SU-DHL-6 (cell line): ENCODE results near the gene CBS.

Experiments
- H2AFZ ChIP-seq: fragments of 200-600 bp; sonication (generic); 2 replicates; pipeline ENCODE4 v1.6.1; 2014; ENCODE audit warnings: low read depth, mild to moderate bottlenecking, moderate library complexity, mixed read lengths, antibody characterized with exemption, low read length; ENCODE audit not compliant: severe bottlenecking
- H3F3A ChIP-seq: fragments of 200-600 bp; shearing (Covaris generic); 2 replicates; pipeline ENCODE4 v1.6.0; 2016; ENCODE audit warnings: antibody characterized with exemption, mild to moderate bottlenecking; ENCODE audit not compliant: insufficient read depth
- H3K27ac ChIP-seq: fragments of 200-600 bp; sonication (generic); 2 replicates; pipeline ENCODE4 v1.5.1; 2016; ENCODE audit warnings: low read depth, mild to moderate bottlenecking, low read length, moderate library complexity, mixed read lengths
- H3K27me3 ChIP-seq: fragments of 200-600 bp; sonication (generic), shearing (Covaris generic); 2 replicates; pipeline ENCODE4 v1.6.0; 2014; ENCODE audit warnings: mild to moderate bottlenecking, low read length
- H3K36me3 ChIP-seq: fragments of 200-600 bp; sonication (generic); 2 replicates; pipeline ENCODE4 v1.6.1; 2014; ENCODE audit warnings: mild to moderate bottlenecking, low read length, mixed read lengths
- H3K4me2 ChIP-seq: fragments of 300-600, 200-600 bp; shearing (Covaris generic), sonication (generic); 2 replicates; pipeline ENCODE4 v1.6.0; 2014; ENCODE audit warnings: low read length, low read depth, mild to moderate bottlenecking; ENCODE audit not compliant: poor library complexity, severe bottlenecking
- H3K4me3 ChIP-seq: fragments of 200-600 bp; sonication (generic); 2 replicates; pipeline ENCODE4 v1.5.1; 2014; ENCODE audit warnings: antibody characterized with exemption, low read length, mild to moderate bottlenecking, mixed read lengths; ENCODE audit not compliant: insufficient read depth, poor library complexity, severe bottlenecking
- H3K79me2 ChIP-seq: fragments of 200-600 bp; sonication (generic); 2 replicates; pipeline ENCODE4 v1.6.1; 2014; ENCODE audit warnings: mild to moderate bottlenecking, low read length, moderate library complexity; ENCODE audit not compliant: insufficient read depth
- H3K9ac ChIP-seq: fragments of 200-600 bp; sonication (generic); 2 replicates; pipeline ENCODE4 v1.7.0; 2014; ENCODE audit warnings: mild to moderate bottlenecking, low read length
- H3K9me2 ChIP-seq: fragments of 200-600 bp; sonication (generic); replicated peaks from 2 replicates; pipeline ENCODE4 v1.6.1; 2014; ENCODE audit warnings: low read length; ENCODE audit not compliant: insufficient read depth
- H3K9me3 ChIP-seq: fragments of 200-600 bp; sonication (generic); 2 replicates; pipeline ENCODE4 v1.6.1; 2014; ENCODE audit warnings: low read length, mixed read lengths; ENCODE audit not compliant: insufficient read depth
- H4K20me1 ChIP-seq: fragments of 200-600 bp; sonication (generic); 2 replicates; pipeline ENCODE4 v1.6.1; 2014; ENCODE audit warnings: low read depth, mild to moderate bottlenecking, antibody characterized with exemption, low read length, moderate library complexity, mixed read lengths
- CTCF ChIP-seq: fragments of 200-600 bp; sonication (generic); IDR thresholded peaks from one replicate; pipeline ENCODE4 v1.5.1; 2017; ENCODE audit warnings: antibody characterized with exemption, mild to moderate bottlenecking, low read length, moderate library complexity; ENCODE audit not compliant: insufficient read depth, poor library complexity, severe bottlenecking
- EZH2phosphoT487 ChIP-seq: fragments of 200-600 bp; sonication (generic), shearing (Covaris generic); conservative IDR thresholded peaks from 2 replicates; pipeline ENCODE4 v1.6.1; 2018; ENCODE audit warnings: mild to moderate bottlenecking, antibody characterized with exemption, low read length, moderate library complexity, mixed read lengths

The CBS gene

GRCh38 chr21:43025636-43026180 lies 49.9 kb downstream of the CBS start:
- no peaks in the 10 kb centered on the region for H3K27me3 ChIP-seq
- no peak overlapping the region for H3K4me2 ChIP-seq
- no peak overlapping the region for H3K4me3 ChIP-seq
- H3K36me3 ChIP-seq = no peaks in the 10 kb centered on the region
- H3F3A ChIP-seq = no peaks in the 10 kb centered on the region
- TF ChIP-seq CTCF = no peak
- TF ChIP-seq EZH2phosphoT487 = no peak
- no peaks in the 10 kb centered on the region for H3K79me2 ChIP-seq
- H3K9me3 ChIP-seq = no peaks in the 10 kb centered on the region
- H4K20me1 ChIP-seq = no peaks in the 10 kb centered on the region
- H3K9me2 ChIP-seq = no peaks in the 10 kb centered on the region
- H3K9ac ChIP-seq = no peak overlapping the region
- H3K27ac ChIP-seq = no peak overlapping the region
- H2AFZ ChIP-seq = no peak overlapping the region

DNA sequence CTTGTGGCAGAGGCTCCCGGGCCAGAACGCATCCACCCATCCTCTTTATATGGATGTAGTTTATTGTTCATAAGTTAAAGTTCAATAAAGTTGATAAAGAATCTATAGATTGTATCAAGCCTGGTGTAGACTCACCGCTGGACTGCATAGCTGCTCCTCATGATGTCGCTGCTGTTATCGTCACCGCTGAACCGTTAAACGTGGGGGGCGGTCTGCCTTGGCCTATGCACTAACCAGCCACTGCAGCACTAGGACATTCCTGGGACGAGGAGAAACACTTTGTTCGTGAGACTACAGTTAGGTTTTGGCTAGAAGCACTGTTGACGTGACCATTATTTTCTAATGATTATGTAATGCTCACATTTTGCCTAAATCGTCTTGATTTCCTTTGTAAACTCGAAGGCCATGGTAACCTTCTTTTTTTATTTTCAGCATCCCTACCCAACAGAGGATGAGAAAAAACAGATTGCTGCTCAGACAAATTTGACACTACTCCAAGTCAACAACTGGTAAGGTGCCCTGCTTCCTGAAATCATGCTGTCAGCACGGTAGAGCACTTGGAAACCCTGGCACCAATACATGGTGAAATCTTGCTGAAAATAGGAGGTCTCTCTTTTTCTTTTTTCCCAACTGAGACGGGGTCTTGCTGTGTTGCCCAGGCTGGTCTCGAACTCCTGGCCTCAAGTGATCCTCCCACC lies 51.0 kb downstream of the CBS start:
- Histone ChIP-seq H3K27me3 (no peaks in the 10 kb centered on the region), H3K4me2 (no peak overlapping the region), H3K4me3 (no peak overlapping the region), H4K20me1 (no peaks in the 10 kb centered on the region), H3K9ac (no peak overlapping the region), H2AFZ (no peak overlapping the region), H3K9me3 (no peaks in the 10 kb centered on the region), H3K9me2 (no peaks in the 10 kb centered on the region), H3F3A (no peaks in the 10 kb centered on the region), H3K27ac (no peak overlapping the region), H3K36me3 (no peaks in the 10 kb centered on the region), H3K79me2 (no peaks in the 10 kb centered on the region)
- TF ChIP-seq EZH2phosphoT487 = no peak
- no peak for TF ChIP-seq CTCF

DNA sequence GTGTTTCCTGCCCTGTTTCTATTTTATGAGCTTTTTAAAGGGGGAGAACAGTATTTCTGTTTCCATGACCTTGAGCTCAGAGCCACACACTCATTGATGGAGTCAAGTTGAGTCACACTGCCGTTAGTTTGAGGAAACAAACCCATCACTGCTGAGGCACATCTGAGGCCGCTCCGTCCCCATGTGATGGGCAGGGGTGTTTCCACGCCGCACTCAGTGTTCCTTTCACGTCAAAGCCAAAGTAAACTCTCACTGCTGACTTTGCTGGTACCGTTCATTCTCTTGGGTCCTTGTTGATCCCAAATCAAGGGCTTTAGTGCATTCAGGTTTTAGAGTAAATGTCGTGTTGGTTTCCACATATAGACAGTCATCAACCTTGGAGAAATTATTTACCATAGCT lies 52.5 kb downstream of the CBS start:
- no peak overlapping the region for H3K4me2 ChIP-seq
- no peaks in the 10 kb centered on the region for H3K27me3 ChIP-seq
- H3K36me3 ChIP-seq = no peaks in the 10 kb centered on the region
- no peaks in the 10 kb centered on the region for H3K79me2 ChIP-seq
- no peaks in the 10 kb centered on the region for H3K9me3 ChIP-seq
- no peaks in the 10 kb centered on the region for H3K9me2 ChIP-seq
- no peak overlapping the region for H3K4me3 ChIP-seq
- H2AFZ ChIP-seq = no peak overlapping the region
- no peaks in the 10 kb centered on the region for H4K20me1 ChIP-seq
- no peak for TF ChIP-seq CTCF
- no peak for TF ChIP-seq EZH2phosphoT487
- H3K9ac ChIP-seq = no peak overlapping the region
- no peaks in the 10 kb centered on the region for H3F3A ChIP-seq
- no peak overlapping the region for H3K27ac ChIP-seq
